IMR-90 (cell line): ENCODE results near the gene COL8A1. TPM values are rescaled to one million over a fixed set of nuclear protein-coding genes. Genes with fewer than 3 reads are reported as not detected.

ENCODE experiments used
- ATAC-seq: fragments of 200-7000 bp; cut with Tn5 transposase; 2 replicates; pipeline ENCODE4 v1.9.1; 2020; ENCODE audit warnings: low read depth, mild to moderate bottlenecking, moderate library complexity
- BruUV-seq: library from RNA; stranded (reverse); fragments of 400-500 nt; replicated peaks from 2 replicates; lab custom pipeline; 2021; lab: Mats Ljungman, UMichigan
- CTCF ChIA-PET: fragments of 300-600 bp; formaldehyde crosslinking; extraction: SDS; loops from one replicate; lab custom pipeline; 2021; ENCODE audit warnings: antibody characterized with exemption; lab: Yijun Ruan, JAX
- POLR2A ChIA-PET: fragments of 300-600 bp; sonication (Branson Sonifier 250); formaldehyde crosslinking; loops from one replicate; lab custom pipeline; 2022; ENCODE audit warnings: antibody characterized with exemption; ENCODE audit not compliant: unreplicated experiment; lab: Charles Lee
- DNase-seq: peaks from one replicate; pipeline ENCODE4 v3.0.0; 2013
- H2AFZ ChIP-seq: replicated peaks from 2 replicates; pipeline ENCODE3; 2013; ENCODE audit warnings: low read length, mild to moderate bottlenecking; ENCODE audit not compliant: poor library complexity
- H2AK5ac ChIP-seq: 2 replicates; pipeline ENCODE4 v1.6.1; 2013; ENCODE audit warnings: low read depth, low read length, inconsistent platforms
- H2AK9ac ChIP-seq: replicated peaks from 2 replicates; pipeline ENCODE3; 2013; ENCODE audit warnings: mild to moderate bottlenecking, low read depth, low read length, moderate library complexity; ENCODE audit not compliant: poor library complexity
- H2BK120ac ChIP-seq: 2 replicates; pipeline ENCODE4 v1.6.1; 2013; ENCODE audit warnings: low read depth, low read length, inconsistent platforms
- H2BK15ac ChIP-seq: 3 replicates; pipeline ENCODE4 v1.6.1; 2013; ENCODE audit warnings: low read depth, low read length, inconsistent platforms
- H2BK20ac ChIP-seq: 2 replicates; pipeline ENCODE4 v1.6.1; 2013; ENCODE audit warnings: low read depth, mild to moderate bottlenecking, inconsistent platforms, low read length, moderate library complexity
- H2BK5ac ChIP-seq: 2 replicates; pipeline ENCODE4 v1.6.1; 2013; ENCODE audit warnings: mild to moderate bottlenecking, low read depth, low read length, inconsistent platforms; ENCODE audit not compliant: poor library complexity, severe bottlenecking
- H3K14ac ChIP-seq: replicated peaks from 2 replicates; pipeline ENCODE4 v1.6.1; 2013; ENCODE audit warnings: low read depth, low read length, inconsistent platforms
- H3K18ac ChIP-seq: 2 replicates; pipeline ENCODE4 v1.6.1; 2013; ENCODE audit warnings: low read depth, low read length, control low read depth
- H3K23ac ChIP-seq: 2 replicates; pipeline ENCODE4 v1.6.1; 2013; ENCODE audit warnings: low read depth, low read length, inconsistent platforms
- H3K27ac ChIP-seq: 2 replicates; pipeline ENCODE4 v1.5.1; 2013; ENCODE audit warnings: mild to moderate bottlenecking, control low read depth, low read length; ENCODE audit not compliant: insufficient read depth
- H3K27me3 ChIP-seq: 2 replicates; pipeline ENCODE4 v1.6.1; 2013; ENCODE audit warnings: low read length; ENCODE audit not compliant: control insufficient read depth, insufficient read depth
- H3K36me3 ChIP-seq: 2 replicates; pipeline ENCODE4 v1.6.1; 2013; ENCODE audit warnings: low read length, mixed read lengths; ENCODE audit not compliant: control insufficient read depth, insufficient read depth
- H3K4ac ChIP-seq: 2 replicates; pipeline ENCODE4 v1.6.1; 2013; ENCODE audit warnings: low read depth, low read length, inconsistent platforms
- H3K4me1 ChIP-seq: 2 replicates; pipeline ENCODE4 v1.6.1; 2013; ENCODE audit warnings: low read length, mixed read lengths; ENCODE audit not compliant: control insufficient read depth, insufficient read depth
- H3K4me2 ChIP-seq: 2 replicates; pipeline ENCODE4 v1.6.1; 2013; ENCODE audit warnings: low read depth, mild to moderate bottlenecking, control low read depth, low read length, moderate library complexity
- H3K4me3 ChIP-seq: 2 replicates; pipeline ENCODE4 v1.5.1; 2013; ENCODE audit warnings: low read depth, mild to moderate bottlenecking, control low read depth, low read length, moderate library complexity; ENCODE audit not compliant: insufficient read depth
- H3K56ac ChIP-seq: 2 replicates; pipeline ENCODE4 v1.6.1; 2013; ENCODE audit warnings: low read length, inconsistent platforms; ENCODE audit not compliant: insufficient read depth; ENCODE audit errors: extremely low read depth
- H3K79me1 ChIP-seq, 2 experiments: 2 replicates each; pipeline ENCODE4 v1.6.1; 2013; ENCODE audit warnings: low read length in 2 of 2, inconsistent platforms in 1 of 2, low read depth in 1 of 2
- H3K9ac ChIP-seq: 2 replicates; pipeline ENCODE4 v1.6.1; 2013; ENCODE audit warnings: low read depth, low read length, control low read depth
- H3K9me1 ChIP-seq: 2 replicates; pipeline ENCODE4 v1.6.1; 2013; ENCODE audit warnings: low read length, inconsistent platforms; ENCODE audit not compliant: insufficient read depth
- H3K9me3 ChIP-seq: 2 replicates; pipeline ENCODE4 v1.6.1; 2013; ENCODE audit warnings: low read length; ENCODE audit not compliant: control insufficient read depth, insufficient read depth
- H4K20me1 ChIP-seq: 2 replicates; pipeline ENCODE4 v1.6.1; 2013; ENCODE audit warnings: low read length, inconsistent platforms; ENCODE audit not compliant: insufficient read depth
- H4K5ac ChIP-seq: 2 replicates; pipeline ENCODE4 v1.6.1; 2013; ENCODE audit warnings: mild to moderate bottlenecking, low read depth, low read length, control low read depth
- H4K8ac ChIP-seq, 2 experiments: 2 replicates each; pipeline ENCODE4 v1.6.1; 2013; ENCODE audit warnings: low read depth in 2 of 2, low read length in 2 of 2, control low read depth in 1 of 2, inconsistent platforms in 1 of 2
- H4K91ac ChIP-seq: 2 replicates; pipeline ENCODE4 v1.6.1; 2013; ENCODE audit warnings: low read depth, low read length, inconsistent platforms; ENCODE audit not compliant: insufficient read depth
- CTCF ChIP-seq: conservative IDR thresholded peaks from 2 replicates; pipeline ENCODE4 v1.5.1; 2012; ENCODE audit warnings: mild to moderate bottlenecking, low read depth, low read length, improper control_type of control experiment
- ELK1 ChIP-seq: fragments of 150-350 bp; IDR thresholded peaks from 2 replicates; pipeline ENCODE4 v1.6.1; 2016; ENCODE audit warnings: low read depth, mild to moderate bottlenecking, low read length, moderate library complexity, borderline replicate concordance
- MAFK ChIP-seq: IDR thresholded peaks from 2 replicates; pipeline ENCODE4 v1.6.1; 2012; ENCODE audit warnings: low read depth, low read length, improper control_type of control experiment
- USF2 ChIP-seq: fragments of 150-350 bp; IDR thresholded peaks from 2 replicates; pipeline ENCODE4 v1.6.1; 2017; ENCODE audit warnings: mild to moderate bottlenecking, antibody characterized with exemption, low read length, low read depth
- WGBS, 2 experiments: methylation state at CpG; one replicate each; pipeline versions ENCODE4 v1.1.5 to v1.1.7; 2013; ENCODE audit warnings: missing lambda C conversion rate in 2 of 2; ENCODE audit not compliant: insufficient read length in 1 of 2; ENCODE audit errors: extremely low coverage in 2 of 2; 5-methylcytosine and 5-hydroxymethylcytosine counted together
- dilution Hi-C: fragments of 300-500 bp; cut with HindIII; formaldehyde crosslinking; loops from one replicate; pipeline ENCODE4 v1.14.3; 2018; ENCODE audit warnings: low sequenced_read_pairs; ENCODE audit not compliant: unreplicated experiment
- in situ Hi-C: fragments of 300-500 bp; cut with MboI; formaldehyde crosslinking; loops from 3 replicates; pipeline ENCODE4 v1.14.3; 2019; ENCODE audit warnings: low sequenced_read_pairs, inconsistent platforms, mixed read lengths
- intact Hi-C: fragments of 100-400 bp; cut with micrococcal nuclease; formaldehyde crosslinking; loops from 2 replicates; pipeline ENCODE4 v1.10.0; 2022
- polyA plus RNA-seq, 3 experiments: library from polyadenylated mRNA; depleted of rRNA; stranded (reverse); fragments of >200 nt; gene quantifications; 2 replicates each; pipeline ENCODE4 v1.2.3, GENCODE V29; 2012; ENCODE audit warnings: low replicate concordance in 1 of 3
- total RNA-seq: library from RNA; depleted of rRNA; stranded (reverse); fragments of >200 nt; gene quantifications from 2 replicates; pipeline ENCODE4 v1.2.3, GENCODE V29; 2012

The COL8A1 gene
- total and polyA plus RNA-seq, 2 of the 4 experiments (the other 2 are of a cell fraction): 119 to 151 TPM

GRCh38 chr3:99817437-99818240 is 179.2 kb downstream of the COL8A1 start, which contains the start of gene CMSS1 (continued):
- TF ChIP-seq CTCF: peak; percentile 22; the same call in 1 of the 2 replicates

- CTCF ChIA-PET: no interaction called here
- WGBS, 2 experiments: no CpG with 5 or more reads among the region's 2 CpGs
- BruUV-seq: TSS peak; percentile 38
- intact Hi-C loops (no loop called here), dilution Hi-C loops (no loop called here), in situ Hi-C loops (no loop called here)
- Histone ChIP-seq H3K9ac (no peak overlapping the region), H3K4ac (no peak overlapping the region), H3K79me1 (peaks cover 12 to 33% of the 10 kb centered on the region in 2 experiments; a peak in 3 of 4 replicates), H4K5ac (no peak overlapping the region), H4K91ac (no peak overlapping the region), H3K23ac (no peak overlapping the region; the same call in 1 of the 2 replicates), H3K4me2 (peak overlapping the region; percentile 74), H3K4me3 (no peak overlapping the region), H4K20me1 (no peaks in the 10 kb centered on the region), H3K9me3 (no peaks in the 10 kb centered on the region), H3K9me1 (no peaks in the 10 kb centered on the region; the same call in 1 of the 2 replicates), H2BK5ac (no peak overlapping the region), H2BK15ac (no peak overlapping the region), H3K4me1 (peaks cover 2% of the 10 kb centered on the region), H2AK9ac (no peak overlapping the region), H3K18ac (no peak overlapping the region), H3K56ac (no peak overlapping the region), H3K27me3 (no peaks in the 10 kb centered on the region), H2AK5ac (no peak overlapping the region), H3K27ac (no peak overlapping the region), H4K8ac (no peak overlapping the region), H2AFZ (no peak overlapping the region), H2BK20ac (no peak overlapping the region), H2BK120ac (no peak overlapping the region), H3K14ac (no peak overlapping the region), H3K36me3 (no peaks in the 10 kb centered on the region)
- no peak for DNase-seq
- POLR2A ChIA-PET: no interaction called here
- TF ChIP-seq USF2 (no peak), MAFK (no peak), ELK1 (no peak)
- no peak for ATAC-seq
Measured at GRCh38 chr3:99818818-99819217, 180.4 kb downstream of the COL8A1 start.
